ENCODE data around the gene ZSCAN22.
"Not testable (repeated sequence)": the region's sequence is repeated elsewhere in the genome, so short reads cannot be mapped to it uniquely, and the experiment has no call there.

ZSCAN22 gene

GRCh38 chr19:58319241-58319640 lies 7.6 kb upstream of the ZSCAN22 start:
- DNase-seq: no peak

DNA sequence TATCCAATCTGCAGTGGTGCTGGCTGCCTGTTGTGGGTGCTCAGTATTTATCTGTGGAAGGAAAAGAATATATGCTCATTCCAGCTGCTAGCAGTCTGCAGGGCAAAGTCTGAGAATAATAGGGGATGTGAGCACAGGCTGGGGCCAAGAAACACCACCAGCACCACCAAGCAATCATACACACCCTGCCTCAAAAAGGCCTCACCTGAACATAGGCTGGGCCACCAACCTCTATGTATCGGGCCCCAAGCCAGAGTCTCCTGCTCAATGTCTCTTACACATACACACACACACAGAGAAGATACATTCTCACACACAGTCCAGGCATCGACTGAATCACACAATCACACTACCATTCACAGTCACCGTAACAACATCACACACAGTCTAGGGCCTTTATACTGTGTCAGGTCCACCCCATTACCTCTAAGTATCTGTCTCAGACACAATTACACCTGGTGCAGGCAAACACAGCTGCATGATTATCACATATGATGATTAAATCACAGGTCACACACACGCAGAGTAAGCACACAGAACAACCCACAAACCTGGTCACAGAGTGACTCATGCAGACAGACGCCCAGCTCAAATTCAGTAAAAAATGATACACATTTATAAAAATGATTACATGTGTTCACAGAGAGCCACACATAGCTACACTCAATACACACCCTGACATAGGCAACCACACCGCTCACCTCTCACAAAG lies 1.3 kb upstream of the ZSCAN22 start:
- DNase-seq: no peak

DNA sequence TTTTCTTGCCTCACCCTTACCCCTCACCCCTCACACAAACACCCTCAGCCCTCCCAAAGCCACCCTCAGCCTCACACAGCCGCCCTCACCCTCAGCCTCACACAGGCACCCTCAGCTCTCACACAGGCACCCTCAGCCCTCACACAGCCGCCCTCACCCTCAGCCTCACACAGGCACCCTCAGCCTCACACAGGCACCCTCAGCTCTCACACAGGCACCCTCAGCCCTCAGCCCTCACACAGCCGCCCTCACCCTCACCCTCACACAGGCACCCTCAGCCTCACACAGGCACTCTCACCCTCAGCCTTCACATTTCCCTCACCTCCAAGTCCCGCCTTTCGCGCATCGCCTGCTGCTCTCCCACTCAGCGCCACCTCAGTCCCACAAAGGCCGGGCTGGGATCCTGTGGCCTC lies 287 bp upstream of the ZSCAN22 start:
- no peak for DNase-seq

GRCh38 chr19:58328999-58329398 lies 2.2 kb downstream of the ZSCAN22 start:
- DNase-seq: no peak

- no peak for DNase-seq
Measured at GRCh38 chr19:58330458-58330857, 3.7 kb downstream of the ZSCAN22 start.

- DNase-seq: no peak
Measured at GRCh38 chr19:58332697-58333096, 5.9 kb downstream of the ZSCAN22 start.

- DNase-seq: no peak
Measured at GRCh38 chr19:58334691-58335249, 8.0 kb downstream of the ZSCAN22 start.

- no peak for DNase-seq
Measured at GRCh38 chr19:58335630-58336029, 8.8 kb downstream of the ZSCAN22 start.

DNA sequence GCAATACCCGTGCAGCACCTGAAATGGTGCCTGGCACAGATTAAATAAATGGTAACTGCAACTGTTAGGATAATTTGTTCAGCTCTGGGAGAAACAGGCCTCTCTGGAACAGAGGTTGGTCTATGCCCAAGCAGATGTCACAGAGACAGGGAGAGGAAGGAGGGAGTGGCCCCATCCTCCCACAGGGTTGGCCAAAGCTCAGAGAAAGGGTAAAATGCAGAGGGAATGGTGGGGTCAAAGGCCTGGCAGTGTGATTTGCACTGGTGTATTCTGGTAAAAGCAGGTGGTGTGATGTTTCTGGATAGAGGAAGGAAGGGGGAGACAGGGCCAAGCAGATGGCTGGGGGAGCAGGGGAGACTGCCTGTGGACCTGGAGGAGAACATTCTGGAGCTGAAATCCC lies 9.4 kb downstream of the ZSCAN22 start:
- no peak for DNase-seq

DNA sequence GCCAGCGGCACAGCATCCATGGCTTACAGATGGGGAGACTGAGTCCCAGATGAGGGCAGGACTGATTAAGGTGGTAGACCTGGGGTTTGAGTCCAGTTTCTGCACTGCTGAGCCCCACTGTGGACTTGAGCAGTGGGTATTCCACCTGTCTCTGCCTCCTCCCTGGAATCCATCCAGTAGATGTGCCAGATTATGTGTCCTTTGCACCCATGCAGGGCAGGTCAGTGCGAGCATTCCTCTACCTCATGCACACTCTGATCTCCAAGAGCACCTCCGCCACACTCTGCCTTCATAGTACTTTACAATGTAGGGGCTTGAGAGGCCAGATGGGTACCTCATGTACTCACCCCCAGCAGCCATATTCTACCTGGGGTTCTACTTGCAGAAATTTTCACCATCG lies 10.0 kb downstream of the ZSCAN22 start:
- no peak for DNase-seq

DNA sequence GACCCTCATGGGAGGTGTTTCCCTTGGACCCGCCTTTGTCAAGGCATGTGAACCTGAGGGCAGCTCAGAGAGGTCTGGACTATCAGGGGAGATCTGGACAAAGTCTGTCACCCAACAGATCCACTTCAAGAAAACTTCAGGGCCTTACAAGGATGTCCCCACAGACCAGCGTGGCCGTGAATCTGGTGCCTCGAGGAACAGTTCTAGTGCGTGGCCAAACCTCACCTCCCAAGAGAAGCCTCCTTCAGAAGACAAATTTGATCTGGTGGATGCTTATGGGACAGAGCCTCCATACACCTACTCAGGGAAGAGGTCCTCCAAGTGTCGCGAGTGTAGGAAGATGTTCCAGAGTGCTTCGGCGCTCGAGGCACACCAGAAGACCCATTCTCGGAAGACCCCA lies 11.5 kb downstream of the ZSCAN22 start:
- no peak for DNase-seq

GRCh38 chr19:58338825-58339558 lies 12.2 kb downstream of the ZSCAN22 start:
- no peak for DNase-seq

DNA sequence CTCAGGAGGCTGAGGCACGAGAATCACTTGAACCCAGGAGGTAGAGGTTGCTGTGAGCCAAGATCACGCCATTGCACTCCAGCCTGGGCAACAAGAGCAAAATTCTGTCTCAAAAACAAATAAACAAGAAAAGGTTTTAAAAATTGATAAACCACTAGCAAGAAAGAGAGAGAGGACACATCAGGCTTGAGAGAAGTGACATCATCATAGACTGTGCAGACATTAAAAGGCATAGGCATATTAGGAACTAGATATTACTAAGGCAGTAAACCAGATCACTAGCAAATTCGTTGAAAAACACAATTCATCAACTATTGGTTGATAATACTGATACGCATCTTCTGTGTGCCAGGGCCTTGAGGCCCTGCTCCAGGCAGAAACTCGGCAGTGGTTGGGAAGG lies 18.8 kb downstream of the ZSCAN22 start:
- DNase-seq: no peak

GRCh38 chr19:58346961-58347929 lies 20.5 kb downstream of the ZSCAN22 start:
- DNase-seq: peak; percentile 29

- not testable (repeated sequence) for DNase-seq
Measured at GRCh38 chr19:58348080-58348479, 21.3 kb downstream of the ZSCAN22 start.

DNA sequence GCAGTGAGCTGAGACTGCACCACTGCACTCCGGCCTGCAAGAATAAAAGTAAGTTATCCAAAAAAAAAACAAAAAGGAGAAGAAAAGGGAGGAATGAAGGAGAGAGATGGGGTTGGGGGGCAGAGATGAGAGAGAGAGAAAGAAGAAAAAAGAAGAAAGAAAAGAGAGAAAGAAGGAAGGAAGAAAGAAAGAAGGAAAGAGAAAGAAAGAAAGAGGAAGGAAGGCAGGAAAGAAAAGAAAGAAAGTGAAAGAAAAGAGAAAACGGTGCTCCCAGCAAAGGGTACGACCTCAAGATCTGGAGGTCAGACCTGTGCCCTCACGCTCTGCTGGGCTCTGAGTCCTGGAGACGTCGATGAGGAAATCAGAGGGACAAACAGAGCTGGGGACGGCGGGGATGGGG lies 22.8 kb downstream of the ZSCAN22 start:
- no peak for DNase-seq

GRCh38 chr19:58350001-58350861 lies 23.4 kb downstream of the ZSCAN22 start:
- DNase-seq: no peak

GRCh38 chr19:58350871-58351557 lies 24.2 kb downstream of the ZSCAN22 start:
- no peak for DNase-seq

DNA sequence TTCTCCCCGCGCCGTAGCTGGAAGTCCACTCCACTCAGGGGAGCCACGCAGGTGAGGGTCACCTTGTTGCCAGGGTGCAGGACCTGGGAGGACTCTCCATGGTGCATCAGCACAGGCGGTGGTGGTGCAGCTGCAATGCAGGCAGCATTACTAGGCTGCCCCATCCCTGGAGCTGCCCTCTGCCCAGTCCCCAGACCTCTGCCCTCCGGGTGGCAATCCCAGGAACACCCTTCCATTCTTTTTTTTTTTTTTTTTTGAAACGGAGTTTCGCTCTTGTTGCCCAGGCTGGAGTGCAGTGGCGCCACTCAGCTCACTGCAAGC lies 24.7 kb downstream of the ZSCAN22 start:
- DNase-seq: no peak

DNA sequence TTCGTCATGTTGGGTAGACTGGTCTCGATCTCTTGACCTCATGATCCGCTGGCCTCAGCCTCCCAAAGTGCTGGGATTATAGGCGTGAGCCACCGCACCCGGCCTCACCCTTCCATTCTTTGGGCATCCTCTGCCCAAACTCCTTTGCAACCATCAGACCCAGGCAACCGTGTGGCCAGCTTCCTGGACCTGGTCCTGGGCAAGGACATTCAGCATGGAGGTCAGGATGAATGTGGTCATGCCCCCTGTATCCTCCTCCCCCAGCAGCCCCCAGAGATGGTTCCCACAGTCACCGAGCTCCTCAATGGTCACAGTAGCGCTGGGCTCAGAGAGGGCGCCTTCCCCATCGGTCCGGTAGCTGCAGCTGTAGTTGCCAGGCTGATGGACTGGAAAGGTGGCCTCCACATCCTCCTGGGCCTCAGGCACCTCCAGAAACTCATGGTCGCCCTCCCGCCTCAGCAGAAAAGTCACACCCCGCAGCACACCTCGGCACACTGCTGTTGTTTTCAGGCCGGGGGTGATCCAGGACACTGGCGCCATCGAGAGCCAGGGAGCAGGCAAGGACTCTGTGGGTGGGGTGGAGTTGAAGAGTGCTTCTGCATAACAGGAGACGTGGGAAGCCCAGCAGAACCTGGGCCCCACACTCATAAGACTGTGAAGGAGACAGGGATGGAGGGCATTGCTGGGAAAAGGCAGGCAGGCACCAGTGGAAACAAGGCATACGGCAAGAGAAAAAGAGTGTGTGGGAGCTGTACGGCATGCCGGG lies 25.4 kb downstream of the ZSCAN22 start:
- no peak for DNase-seq

All from DMS79 (cell line).